ENCODE data around the gene CALB2. TPM values are rescaled to one million over a fixed set of nuclear protein-coding genes. Genes with fewer than 3 reads are reported as not detected.

The CALB2 gene
- total and polyA plus RNA-seq, 2 of the 8 experiments (the other 6 are each of a cell fraction or from before 2014, with no cell fraction given) = 1.9 to 2.6 TPM

DNA sequence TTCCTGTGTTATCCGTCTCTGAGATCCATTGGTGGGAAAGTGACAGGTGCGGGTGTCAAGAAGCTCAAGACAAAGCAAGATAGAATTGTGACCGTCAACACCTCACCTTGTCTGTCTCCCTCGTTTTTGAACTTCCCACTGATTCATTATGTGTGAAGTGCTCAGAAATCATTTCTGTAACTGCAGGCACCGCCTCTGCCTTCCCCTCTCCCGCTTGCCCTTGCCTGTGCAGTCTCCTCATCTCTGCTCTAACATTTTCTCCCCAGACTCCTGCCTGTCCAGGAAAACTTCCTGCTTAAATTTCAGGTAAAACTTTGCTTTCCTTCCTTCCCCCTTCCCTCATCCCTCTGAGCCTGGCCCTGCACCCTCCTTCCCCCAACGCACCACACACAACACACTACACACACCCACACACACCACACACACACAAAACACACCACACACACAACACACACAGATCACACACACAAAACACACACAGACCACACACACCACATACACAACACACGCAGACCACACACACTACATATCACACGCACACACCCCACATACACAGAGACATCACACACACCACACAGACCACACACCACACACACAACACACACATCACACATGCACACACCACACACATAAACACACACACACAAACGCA is 25.7 kb downstream of the CALB2 start:
- Histone ChIP-seq H3K36me3 (ENCODE audit: control insufficient read depth in 2 of 4, insufficient read depth in 4 of 4, low read length in 3 of 4) (no peaks in the 10 kb centered on the region), H2BK120ac (replicated peaks; ENCODE audit: low read depth, low read length) (no peak overlapping the region), H4K5ac (ENCODE audit: insufficient read length, low read depth, low read length) (no peak overlapping the region), H3K23ac (ENCODE audit: insufficient read length) (no peak overlapping the region), H4K20me1 (replicated peaks in 1 of 2; ENCODE audit: control insufficient read depth in 1 of 2, insufficient read depth in 2 of 2, low read length in 2 of 2) (peaks cover 0 to 4% of the 10 kb centered on the region in 2 experiments), H2AFZ (ENCODE audit: low read length) (no peak overlapping the region), H3K79me1 (ENCODE audit: low read depth, low read length) (no peaks in the 10 kb centered on the region), H3K18ac (ENCODE audit: extremely low read depth, low read length) (no peak overlapping the region), H3K4me2 (ENCODE audit: insufficient read depth in 1 of 2, low read depth in 2 of 2, low read length in 2 of 2) (no peak overlapping the region), H4K8ac (ENCODE audit: extremely low read depth, insufficient read depth, low read length) (no peak overlapping the region; the same call in 1 of the 2 replicates), H3K56ac (replicated peaks; ENCODE audit: insufficient read length, low read depth, low read length) (peak overlapping the region; percentile 98), H3K4me1 (replicated peaks in 1 of 4; ENCODE audit: control insufficient read depth in 3 of 4, insufficient read depth in 4 of 4, low read length in 3 of 4) (peaks cover 13 to 20% (median 17%) of the 10 kb centered on the region in 4 experiments; a peak in 5 of 7 replicates), H3K14ac (ENCODE audit: insufficient read length) (no peak overlapping the region), H3K23me2 (ENCODE audit: low read depth, low read length) (peaks cover 4% of the 10 kb centered on the region; the same call in 1 of the 2 replicates), H3K4ac (replicated peaks; ENCODE audit: insufficient read length, low read depth, low read length) (peak overlapping the region; percentile 81), H3K27me3 (replicated peaks in 1 of 4; ENCODE audit: control insufficient read depth in 3 of 4, extremely low read depth in 1 of 4, insufficient read depth in 3 of 4, low read length in 3 of 4) (0 out of 7 replicates have a peak, but pooled peaks cover 0 to 2% (median 0%) of the 10 kb centered on the region in 4 experiments), H2BK5ac (ENCODE audit: low read depth, low read length) (peak overlapping the region; percentile 8), H3K79me2 (ENCODE audit: control insufficient read depth in 1 of 2, insufficient read depth in 2 of 2, low read length in 2 of 2) (no peaks in the 10 kb centered on the region), H2BK15ac (ENCODE audit: low read length) (peak overlapping the region; percentile 89; the same call in 1 of the 2 replicates), H3K9me3 (ENCODE audit: insufficient read depth in 2 of 2, low read depth in 1 of 2, low read length in 1 of 2) (no peaks in the 10 kb centered on the region), H2BK20ac (ENCODE audit: low read length) (peak overlapping the region; percentile 4), H3K4me3 (ENCODE audit: extremely low read depth in 1 of 4, insufficient read depth in 2 of 4, low read depth in 3 of 4, low read length in 4 of 4) (no peak overlapping the region), H3K27ac (ENCODE audit: low read depth, low read length) (no peak overlapping the region), H3K9ac (replicated peaks in 1 of 4; ENCODE audit: extremely low read depth in 1 of 4, low read depth in 3 of 4, low read length in 3 of 4) (peak overlapping the region in 1 of 4 experiments; percentile 27; a peak in 2 of 7 replicates), H4K91ac (replicated peaks; ENCODE audit: insufficient read length, low read length) (peak overlapping the region; percentile 75), H2AK5ac (ENCODE audit: low read depth, low read length) (peak overlapping the region; percentile 42), H2BK12ac (ENCODE audit: low read depth, low read length) (peak overlapping the region; percentile 65)
- ChIA-PET POLR2A (ENCODE audit: partially characterized antibody) (interaction anchor here (1.6 to 2.2 kb wide), 2 partner anchors 10 to 13 kb away, joined by 6 to 7 read pairs; no protein-coding TSS in a partner anchor), CTCF (ENCODE audit: partially characterized antibody) (interaction anchor here (1.6 to 2.4 kb wide), 2 partner anchors 24 to 28 kb away, joined by 9 to 23 read pairs; no protein-coding TSS in a partner anchor)
- no peak for DNase-seq (ENCODE audit: low read depth in 1 of 2, low spot score in 2 of 2)
- no peak for FAIRE-seq
- WGBS, 2 experiments (ENCODE audit: extremely low coverage in 1 of 2, insufficient coverage in 1 of 2, insufficient read length in 1 of 2, insufficient replicate concordance in 2 of 2, low coverage in 1 of 2, low lambda C conversion rate in 2 of 2, missing lambda C conversion rate in 1 of 2) = 81% methylated on average over 10 of the region's 10 CpGs; no CpG with 5 or more reads in 1 of the 2 experiments
- TF ChIP-seq HDAC6 (IDR thresholded peaks at IDR 0.05; ENCODE audit: low read depth, low read length) = no peak
- no peak for TF ChIP-seq MAFK (IDR thresholded peaks at IDR 0.05; ENCODE audit: low read depth, low read length)
- TF ChIP-seq HDAC2 (IDR thresholded peaks at IDR 0.05; ENCODE audit: borderline replicate concordance in 1 of 2, low read depth in 2 of 2, low read length in 2 of 2) = no peak
- no peak for TF ChIP-seq TBP (IDR thresholded peaks at IDR 0.05; ENCODE audit: low read depth, low read length)
- TF ChIP-seq, protein P1, sequence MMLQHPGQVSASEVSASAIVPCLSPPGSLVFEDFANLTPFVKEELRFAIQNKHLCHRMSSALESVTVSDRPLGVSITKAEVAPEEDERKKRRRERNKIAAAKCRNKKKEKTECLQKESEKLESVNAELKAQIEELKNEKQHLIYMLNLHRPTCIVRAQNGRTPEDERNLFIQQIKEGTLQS (IDR thresholded peaks at IDR 0.05; ENCODE audit: insufficient read depth, low read depth, low read length) = no peak
- TF ChIP-seq BACH1 (IDR thresholded peaks at IDR 0.05; ENCODE audit: low read length) = no peak
- TF ChIP-seq ZNF274 (IDR thresholded peaks at IDR 0.05; ENCODE audit: borderline replicate concordance, extremely low read depth, low read length) = no peak
- TF ChIP-seq RAD21 (IDR thresholded peaks at IDR 0.05 in 1 of 2, conservative IDR thresholded peaks at IDR 0.05 in 1 of 2; ENCODE audit: low read depth in 2 of 2, low read length in 2 of 2) = no peak
- TF ChIP-seq KDM5A (IDR thresholded peaks at IDR 0.05; ENCODE audit: low read length) = no peak
- TF ChIP-seq NRF1 (IDR thresholded peaks at IDR 0.05; ENCODE audit: low read depth, low read length) = no peak
- TF ChIP-seq FOSL1 (IDR thresholded peaks at IDR 0.05; ENCODE audit: insufficient read depth, low read depth, low read length) = no peak

Measured in H1 (cell line).